Left lobe of liver (tissue), 2 donors: ENCODE measurements around the gene EMSY. TPM values are rescaled to one million over a fixed set of nuclear protein-coding genes. Genes with fewer than 3 reads are reported as not detected.

Experiments
- ATAC-seq: fragments of 200-7000 bp; cut with Tn5 transposase; one replicate; pipeline ENCODE4 v1.9.1; 2020; ENCODE audit warnings: mild to moderate bottlenecking, moderate library complexity
- DNase-seq: peaks from one replicate; pipeline ENCODE4 v3.0.0-alpha.2; 2020; ENCODE audit warnings: low spot score
- total RNA-seq: library from RNA; stranded (reverse); gene quantifications from one replicate; pipeline ENCODE4 v1.2.1, GENCODE V29; 2021
- donor health status: DM: no; HTN: no; CAD: no; lungs with moderate emphysema.
- donor health status: DM: no; HTN: yes; CAD: no.

The EMSY gene
- total RNA-seq, 1 donor from 2014 or later: 5.6 TPM

GRCh38 chr11:76515494-76515893 lies 70.7 kb downstream of the EMSY start:
- ATAC-seq: no peak
- DNase-seq: no peak

DNA sequence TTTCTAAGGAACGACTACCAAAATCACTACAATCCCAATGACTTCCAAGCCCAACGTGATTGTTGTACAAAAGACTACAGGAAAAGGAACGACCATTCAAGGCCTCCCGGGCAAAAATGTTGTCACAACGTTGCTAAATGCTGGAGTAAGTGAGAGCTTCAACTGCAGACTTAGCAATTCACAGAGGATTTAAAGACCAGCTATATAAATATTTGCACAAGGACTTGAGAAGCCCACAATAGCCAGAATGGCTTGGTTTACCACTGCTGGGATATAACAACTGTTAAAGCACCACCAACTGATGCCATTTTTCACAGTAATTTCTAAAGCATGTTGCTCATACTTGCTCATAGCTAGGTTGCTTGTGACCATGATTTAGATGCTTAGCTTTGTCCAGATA lies 78.3 kb downstream of the EMSY start:
- ATAC-seq (no peak), DNase-seq (no peak)

DNA sequence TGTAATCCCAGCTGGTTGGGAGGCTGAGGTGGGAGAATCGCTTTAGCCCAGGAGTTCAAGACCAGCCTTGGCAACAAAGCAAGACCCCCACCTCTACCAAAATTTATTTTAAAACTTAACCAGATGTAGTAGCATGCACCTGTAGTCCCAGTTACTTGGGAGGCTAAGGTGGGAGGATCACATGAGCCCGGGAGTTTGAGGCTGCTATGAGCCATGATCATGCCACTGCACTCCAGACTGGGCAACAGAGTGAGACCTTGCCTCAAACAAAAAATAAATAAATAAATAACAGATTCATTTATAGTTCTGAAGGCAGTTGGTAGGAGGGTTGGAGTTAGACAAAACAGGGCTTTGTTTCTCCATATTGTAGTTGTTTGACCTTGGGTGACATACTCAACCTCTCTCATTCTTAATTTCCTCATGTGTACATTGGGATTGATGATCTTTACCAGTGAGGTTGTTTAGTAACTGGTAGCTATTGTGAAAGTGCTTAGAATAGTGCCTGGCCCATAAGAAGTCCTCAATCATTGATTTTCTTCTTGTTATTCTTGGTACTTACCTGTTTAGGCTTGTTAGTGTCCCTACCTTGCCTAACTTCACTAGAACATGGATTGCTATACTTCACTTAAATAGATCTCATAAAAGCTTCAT lies 79.1 kb downstream of the EMSY start:
- ATAC-seq: no peak
- DNase-seq: no peak

DNA sequence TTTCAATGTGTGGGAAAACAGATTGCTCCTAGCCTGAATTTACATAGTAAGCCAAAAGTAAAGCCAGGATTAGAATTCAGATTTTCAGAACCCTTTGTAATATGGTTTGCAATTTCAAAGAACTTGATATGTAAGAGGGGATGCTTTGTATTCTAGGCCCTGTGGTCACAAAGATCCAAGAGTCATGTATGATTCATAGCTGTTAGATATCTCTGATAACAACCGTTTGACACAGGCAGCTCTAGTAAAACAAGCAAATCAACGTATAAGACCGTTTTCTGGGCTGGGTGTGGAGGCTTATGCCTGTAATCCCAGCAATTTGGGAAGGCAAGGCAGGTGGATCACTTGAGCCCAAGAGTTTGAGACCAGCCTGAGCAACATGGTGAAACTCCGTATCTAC lies 79.6 kb downstream of the EMSY start:
- no peak for DNase-seq
- ATAC-seq: no peak

DNA sequence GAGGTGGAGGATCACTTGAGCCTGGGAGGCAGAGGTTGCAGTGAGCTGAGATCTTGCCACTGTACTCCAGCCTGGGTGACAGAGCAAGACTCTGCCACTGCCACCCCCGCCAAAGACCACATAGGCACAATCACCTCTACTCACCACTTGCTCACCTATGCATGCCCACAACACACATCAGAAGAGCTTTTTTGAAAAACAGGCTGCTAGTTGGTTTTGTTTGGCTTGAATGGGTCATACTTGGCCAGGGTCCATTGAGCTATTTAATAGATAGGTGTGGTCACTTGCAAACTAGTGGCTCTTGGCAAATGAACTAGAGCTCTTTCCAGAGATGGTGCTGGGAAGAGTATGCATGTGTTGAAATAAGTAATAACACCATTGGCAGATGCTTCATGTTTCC lies 80.1 kb downstream of the EMSY start:
- peak; percentile 77 for ATAC-seq
- no peak for DNase-seq

- DNase-seq: no peak
- no peak for ATAC-seq
Observed at GRCh38 chr11:76526878-76527277, 82.1 kb downstream of the EMSY start.

GRCh38 chr11:76542436-76542835 lies 97.6 kb downstream of the EMSY start:
- ATAC-seq (no peak), DNase-seq (no peak)

GRCh38 chr11:76543006-76543703 lies 98.3 kb downstream of the EMSY start:
- ATAC-seq (peak; percentile 23), DNase-seq (no peak)

DNA sequence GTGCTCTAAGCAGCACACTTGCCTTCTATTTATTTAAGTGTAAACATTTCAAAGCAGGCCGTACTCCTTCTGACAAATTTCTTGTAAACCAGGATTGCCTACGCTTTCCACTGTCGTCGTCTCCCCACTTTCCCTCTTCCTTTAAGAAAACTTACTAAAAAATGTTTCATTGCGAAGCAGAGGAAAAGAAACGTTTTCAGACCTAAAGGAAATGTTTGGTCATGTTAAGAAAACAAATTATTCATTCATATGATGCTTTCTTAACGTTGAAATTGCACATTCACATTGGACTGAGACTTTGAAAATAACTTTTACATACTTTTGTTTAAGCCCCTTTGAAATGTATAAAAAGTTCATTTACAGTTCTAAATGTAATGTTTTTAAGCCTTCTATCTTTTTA lies 106.0 kb downstream of the EMSY start:
- DNase-seq (no peak), ATAC-seq (no peak)

DNA sequence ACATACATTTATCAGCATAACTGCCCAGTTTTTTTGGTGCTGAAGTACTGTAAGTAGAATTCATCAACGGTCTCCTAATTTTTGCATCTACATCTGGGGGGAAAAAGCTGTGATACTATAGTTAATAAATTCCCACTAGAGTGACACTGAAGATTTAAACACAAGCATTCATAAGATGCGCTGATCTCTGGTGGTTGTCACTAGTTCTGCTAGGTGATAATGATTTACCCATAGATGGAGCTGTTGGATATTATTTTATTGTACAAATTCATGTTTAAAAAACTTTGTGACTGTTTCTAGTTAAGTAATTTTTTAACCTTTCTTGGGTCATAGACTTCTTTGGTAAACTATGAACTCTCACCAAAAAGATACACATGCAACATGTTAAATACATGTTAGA lies 106.6 kb downstream of the EMSY start:
- DNase-seq (no peak), ATAC-seq (no peak)

- ATAC-seq (no peak), DNase-seq (no peak)
Observed at GRCh38 chr11:76552987-76553386, 108.2 kb downstream of the EMSY start.

DNA sequence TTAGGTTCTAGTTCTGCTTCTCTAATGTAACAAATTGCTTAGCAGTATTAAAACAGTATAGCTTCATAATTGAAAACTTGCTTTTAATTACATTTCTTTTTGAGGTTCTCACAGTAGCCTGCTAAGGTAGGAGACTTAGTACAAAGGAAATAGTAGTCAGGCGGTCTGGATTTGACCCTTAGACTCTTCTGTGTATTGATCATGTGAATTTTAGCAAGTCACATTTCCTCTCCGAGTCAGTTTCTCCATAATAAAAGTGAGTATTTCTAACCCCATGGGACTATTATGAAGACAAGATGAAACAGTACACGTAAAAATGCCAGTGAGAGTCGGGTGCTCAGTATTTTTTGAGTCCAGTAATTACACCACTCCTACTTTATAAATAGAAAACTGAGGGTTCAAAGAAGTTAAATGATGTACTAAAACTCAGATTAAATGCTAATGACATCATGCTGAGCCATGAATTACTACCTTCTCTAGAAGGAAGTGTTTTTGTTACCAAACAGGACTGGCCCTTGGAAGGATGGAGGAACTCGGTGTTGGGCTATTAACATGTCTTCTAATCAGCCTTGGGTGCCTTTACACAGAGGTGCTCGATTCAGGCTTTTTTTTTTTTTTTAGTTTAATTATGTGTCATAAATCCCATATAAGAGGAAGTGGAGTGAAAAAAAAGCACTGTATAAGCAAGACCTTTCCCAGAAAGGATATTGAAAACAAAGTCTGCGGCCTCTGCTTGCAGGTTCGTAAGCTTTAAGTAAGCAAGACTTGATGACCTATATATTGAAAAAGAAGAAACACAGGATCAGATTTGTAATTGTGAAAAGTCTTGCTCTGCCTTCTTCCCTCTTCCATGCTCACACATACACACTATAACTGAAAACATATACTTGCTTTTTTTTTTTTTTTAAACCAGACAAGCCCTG lies 109.0 kb downstream of the EMSY start:
- DNase-seq: no peak
- ATAC-seq: no peak

- DNase-seq (no peak), ATAC-seq (no peak)
Observed at GRCh38 chr11:76554767-76555166, 109.9 kb downstream of the EMSY start.

GRCh38 chr11:76557466-76557865 lies 112.6 kb downstream of the EMSY start:
- ATAC-seq (no peak), DNase-seq (no peak)

DNA sequence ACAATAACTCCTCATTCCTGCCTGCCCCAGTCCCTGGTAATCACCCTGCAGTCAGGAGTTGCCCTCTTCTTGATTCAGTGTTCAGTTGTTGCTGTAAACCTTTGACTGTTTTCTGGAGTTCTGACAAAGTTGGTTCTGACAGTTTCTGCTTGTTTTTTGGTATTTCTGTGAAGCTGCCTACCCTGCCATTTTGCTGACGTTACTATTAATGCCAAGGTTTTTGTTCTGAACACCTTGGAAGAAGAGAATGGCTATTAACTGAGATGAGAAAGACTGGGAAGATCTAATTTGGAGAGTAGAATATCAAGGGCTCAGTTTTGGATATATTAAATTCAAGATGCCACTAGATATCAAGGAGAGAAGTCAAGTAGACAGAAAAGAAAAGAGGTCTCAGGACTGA lies 113.7 kb downstream of the EMSY start:
- DNase-seq: no peak
- ATAC-seq: no peak

DNA sequence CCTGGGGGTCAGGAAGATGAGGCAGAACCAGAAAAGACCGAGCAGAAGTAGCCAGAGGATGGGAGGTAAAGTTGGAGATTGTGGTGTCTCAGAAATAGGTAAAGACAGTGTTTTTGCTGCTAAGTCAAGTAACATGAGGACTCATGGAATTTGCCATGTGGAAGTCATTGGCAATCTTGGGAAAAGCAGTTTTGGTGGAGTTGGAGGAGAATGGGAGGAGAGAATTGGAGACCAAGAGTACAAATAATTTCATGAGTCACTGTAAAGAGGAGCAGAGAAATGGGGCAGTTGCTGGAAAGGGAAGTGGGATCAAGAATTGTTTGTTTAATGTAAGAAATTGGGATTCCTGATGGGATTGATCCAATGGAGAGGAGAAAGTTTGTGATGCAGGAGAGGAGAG lies 114.1 kb downstream of the EMSY start:
- ATAC-seq: no peak
- DNase-seq: no peak

DNA sequence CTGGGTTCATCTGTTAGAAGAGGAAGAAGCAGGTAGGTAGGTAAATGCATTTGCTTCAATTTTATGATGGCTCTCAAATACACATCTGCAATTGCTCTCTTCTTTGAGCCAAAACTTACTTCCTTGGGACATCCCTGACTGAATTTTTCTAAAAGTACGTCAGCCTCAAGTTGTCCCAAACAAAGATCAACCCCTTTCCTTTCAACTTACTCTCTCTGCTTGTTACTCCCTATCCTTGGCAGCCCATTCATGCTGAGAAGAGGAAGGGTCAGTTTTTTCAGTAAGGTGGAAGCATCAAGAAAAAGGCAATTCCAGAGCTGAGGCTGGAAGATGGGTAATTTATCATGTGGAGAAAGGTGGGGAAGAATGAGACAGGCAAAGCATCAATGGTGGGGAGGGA lies 114.5 kb downstream of the EMSY start:
- no peak for ATAC-seq
- no peak for DNase-seq

DNA sequence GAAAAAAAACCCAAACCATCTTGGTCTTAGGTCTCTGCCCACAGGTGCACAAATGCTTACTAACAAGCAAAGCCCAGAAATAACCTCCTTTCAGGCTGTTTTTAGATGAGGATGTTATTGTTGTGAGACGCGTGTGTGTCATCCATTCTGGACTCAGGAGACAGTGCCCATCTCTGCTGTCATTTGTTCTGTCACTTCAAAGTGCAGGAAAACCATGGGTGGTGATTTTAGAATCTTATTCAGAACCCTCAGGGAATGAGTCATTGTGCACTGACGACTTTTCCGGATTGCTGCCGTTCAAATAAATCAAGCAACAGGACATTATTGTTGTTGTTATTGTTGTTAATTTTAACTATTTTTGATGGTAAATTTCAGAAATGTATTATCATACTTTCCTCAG lies 115.4 kb downstream of the EMSY start:
- ATAC-seq (no peak), DNase-seq (no peak)

GRCh38 chr11:76561245-76561644 lies 116.4 kb downstream of the EMSY start:
- no peak for DNase-seq
- ATAC-seq: no peak

GRCh38 chr11:76562541-76562940 lies 117.7 kb downstream of the EMSY start:
- no peak for DNase-seq
- no peak for ATAC-seq

- DNase-seq: no peak
- ATAC-seq: no peak
Observed at GRCh38 chr11:76564364-76564763, 119.5 kb downstream of the EMSY start.

GRCh38 chr11:76566811-76567210 lies 122.0 kb downstream of the EMSY start:
- DNase-seq (no peak), ATAC-seq (no peak)
